ENCODE measurements around the gene APOLD1. TPM values are rescaled to one million over a fixed set of nuclear protein-coding genes. Genes with fewer than 3 reads are reported as not detected.

Gene APOLD1
- total and polyA plus RNA-seq, 2 donors, result 5.2 to 13.9 TPM

DNA sequence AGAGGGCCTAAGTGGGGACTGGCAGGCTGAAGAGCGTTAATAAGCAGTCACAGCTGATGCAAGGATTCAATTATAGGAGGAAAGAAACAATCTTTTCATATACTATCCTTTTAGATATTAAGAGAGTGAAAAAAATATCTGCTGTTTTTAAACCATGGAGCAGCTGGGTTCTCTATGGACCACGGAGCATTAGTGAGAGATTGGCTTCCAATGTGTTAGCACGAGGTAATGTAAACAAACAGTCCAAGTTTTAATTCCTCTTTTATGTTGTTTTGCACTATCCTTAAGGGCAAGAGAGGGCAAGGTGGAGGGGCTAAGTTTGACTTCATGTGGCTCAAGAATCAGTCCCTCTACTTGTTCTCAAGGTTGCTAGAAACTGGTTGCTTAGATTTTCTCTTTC, 37.4 kb upstream of the APOLD1 start:
- DNase-seq (ENCODE audit: low read depth in 6 of 9, low spot score in 9 of 9), result no peak
- no peak overlapping the region for H3K27ac ChIP-seq (ENCODE audit: low read depth in 1 of 2, low read length in 1 of 2)
- H3K4me3 ChIP-seq (ENCODE audit: low read length in 2 of 2), result no peak overlapping the region
- no peaks in the 10 kb centered on the region for H3K27me3 ChIP-seq (ENCODE audit: control insufficient read depth in 2 of 2, insufficient read depth in 1 of 2, low read length in 1 of 2)
- WGBS, result 96% methylated on average over 3 of the region's 3 CpGs
- no peaks in the 10 kb centered on the region for H3K9me3 ChIP-seq (ENCODE audit: control insufficient read depth in 2 of 2, insufficient read depth in 1 of 2, low read length in 1 of 2)
- H3K36me3 ChIP-seq (ENCODE audit: control insufficient read depth in 2 of 2, insufficient read depth in 2 of 2, low read length in 1 of 2), result peaks cover 38% of the 10 kb centered on the region in 2 donors
- no peaks in the 10 kb centered on the region for H3K4me1 ChIP-seq (ENCODE audit: control insufficient read depth in 2 of 2, insufficient read depth in 2 of 2, low read length in 2 of 2)

GRCh38 chr12:12749433-12749832, 36.0 kb upstream of the APOLD1 start:
- DNase-seq (ENCODE audit: low read depth in 6 of 9, low spot score in 9 of 9), result no peak
- H3K27ac ChIP-seq (ENCODE audit: low read depth in 1 of 2, low read length in 1 of 2), result no peak overlapping the region
- H3K27me3 ChIP-seq (ENCODE audit: control insufficient read depth in 2 of 2, insufficient read depth in 1 of 2, low read length in 1 of 2), result no peaks in the 10 kb centered on the region
- no peak overlapping the region for H3K4me3 ChIP-seq (ENCODE audit: low read length in 2 of 2)
- H3K36me3 ChIP-seq (ENCODE audit: control insufficient read depth in 2 of 2, insufficient read depth in 2 of 2, low read length in 1 of 2), result peaks cover 28 to 32% of the 10 kb centered on the region in 2 donors
- no peaks in the 10 kb centered on the region for H3K4me1 ChIP-seq (ENCODE audit: control insufficient read depth in 2 of 2, insufficient read depth in 2 of 2, low read length in 2 of 2)
- H3K9me3 ChIP-seq (ENCODE audit: control insufficient read depth in 2 of 2, insufficient read depth in 1 of 2, low read length in 1 of 2), result no peaks in the 10 kb centered on the region
- WGBS, result 97% methylated on average over 7 of the region's 7 CpGs

GRCh38 chr12:12755923-12756322, 29.5 kb upstream of the APOLD1 start:
- peaks cover 0 to 3% of the 10 kb centered on the region in 2 donors for H3K4me1 ChIP-seq (ENCODE audit: control insufficient read depth in 2 of 2, insufficient read depth in 2 of 2, low read length in 2 of 2)
- DNase-seq (ENCODE audit: low read depth in 6 of 9, low spot score in 9 of 9), result no peak
- no peak overlapping the region for H3K4me3 ChIP-seq (ENCODE audit: low read length in 2 of 2)
- no peak overlapping the region for H3K27ac ChIP-seq (ENCODE audit: low read depth in 1 of 2, low read length in 1 of 2)
- no peaks in the 10 kb centered on the region for H3K27me3 ChIP-seq (ENCODE audit: control insufficient read depth in 2 of 2, insufficient read depth in 1 of 2, low read length in 1 of 2)
- 94% methylated on average over 5 of the region's 5 CpGs for WGBS
- peaks cover 6 to 12% of the 10 kb centered on the region in 2 donors for H3K36me3 ChIP-seq (ENCODE audit: control insufficient read depth in 2 of 2, insufficient read depth in 2 of 2, low read length in 1 of 2)
- no peaks in the 10 kb centered on the region for H3K9me3 ChIP-seq (ENCODE audit: control insufficient read depth in 2 of 2, insufficient read depth in 1 of 2, low read length in 1 of 2)

GRCh38 chr12:12757121-12757520, 28.3 kb upstream of the APOLD1 start:
- Histone ChIP-seq H3K27ac (ENCODE audit: low read depth in 1 of 2, low read length in 1 of 2) (no peak overlapping the region), H3K36me3 (ENCODE audit: control insufficient read depth in 2 of 2, insufficient read depth in 2 of 2, low read length in 1 of 2) (peaks cover 4 to 7% of the 10 kb centered on the region in 2 donors), H3K9me3 (ENCODE audit: control insufficient read depth in 2 of 2, insufficient read depth in 1 of 2, low read length in 1 of 2) (no peaks in the 10 kb centered on the region), H3K4me3 (ENCODE audit: low read length in 2 of 2) (no peak overlapping the region), H3K4me1 (ENCODE audit: control insufficient read depth in 2 of 2, insufficient read depth in 2 of 2, low read length in 2 of 2) (peaks cover 0 to 3% of the 10 kb centered on the region in 2 donors), H3K27me3 (ENCODE audit: control insufficient read depth in 2 of 2, insufficient read depth in 1 of 2, low read length in 1 of 2) (no peaks in the 10 kb centered on the region)
- 35% methylated on average over 2 of the region's 2 CpGs for WGBS
- peak in 1 of 9 donors; percentile 7 for DNase-seq (ENCODE audit: low read depth in 6 of 9, low spot score in 9 of 9)

DNA sequence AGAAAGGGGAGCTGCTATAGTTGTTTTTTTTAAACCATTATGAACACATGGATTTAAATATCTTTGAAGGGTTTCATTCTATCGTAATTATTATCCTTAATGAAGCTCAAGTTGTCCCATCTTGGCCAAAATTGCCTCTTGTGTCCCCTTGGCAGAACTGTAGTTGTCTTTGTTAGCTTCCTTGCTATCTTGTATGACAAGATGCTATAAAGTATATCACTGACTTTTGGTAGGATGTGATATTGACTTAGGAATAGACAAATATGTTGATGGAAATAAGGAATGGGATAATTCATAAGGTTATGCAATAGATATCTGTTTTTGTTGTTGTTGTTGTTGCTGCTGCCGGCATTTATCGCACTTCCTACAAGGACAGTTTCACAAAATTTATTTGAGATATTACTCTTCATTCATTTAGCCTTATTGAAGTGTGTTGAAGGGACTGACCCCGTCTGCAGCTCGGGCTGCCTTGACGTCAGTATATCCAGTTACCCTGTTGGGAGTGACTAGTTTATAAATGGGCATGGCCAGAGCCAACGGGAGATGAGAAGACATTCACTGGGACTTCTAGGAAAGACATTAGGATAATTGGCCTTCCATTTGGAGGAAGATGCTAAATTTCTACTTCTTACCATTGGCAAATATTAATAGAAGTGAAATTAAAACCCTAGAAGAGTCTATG, 26.1 kb upstream of the APOLD1 start:
- WGBS, result 97% methylated on average over 7 of the region's 7 CpGs
- H3K4me1 ChIP-seq (ENCODE audit: control insufficient read depth in 2 of 2, insufficient read depth in 2 of 2, low read length in 2 of 2), result peaks cover 0 to 3% of the 10 kb centered on the region in 2 donors
- no peak overlapping the region for H3K27ac ChIP-seq (ENCODE audit: low read depth in 1 of 2, low read length in 1 of 2)
- DNase-seq (ENCODE audit: low read depth in 6 of 9, low spot score in 9 of 9), result no peak
- no peaks in the 10 kb centered on the region for H3K27me3 ChIP-seq (ENCODE audit: control insufficient read depth in 2 of 2, insufficient read depth in 1 of 2, low read length in 1 of 2)
- no peak overlapping the region for H3K4me3 ChIP-seq (ENCODE audit: low read length in 2 of 2)
- H3K36me3 ChIP-seq (ENCODE audit: control insufficient read depth in 2 of 2, insufficient read depth in 2 of 2, low read length in 1 of 2), result peaks cover 7% of the 10 kb centered on the region in 2 donors
- no peaks in the 10 kb centered on the region for H3K9me3 ChIP-seq (ENCODE audit: control insufficient read depth in 2 of 2, insufficient read depth in 1 of 2, low read length in 1 of 2)

DNA sequence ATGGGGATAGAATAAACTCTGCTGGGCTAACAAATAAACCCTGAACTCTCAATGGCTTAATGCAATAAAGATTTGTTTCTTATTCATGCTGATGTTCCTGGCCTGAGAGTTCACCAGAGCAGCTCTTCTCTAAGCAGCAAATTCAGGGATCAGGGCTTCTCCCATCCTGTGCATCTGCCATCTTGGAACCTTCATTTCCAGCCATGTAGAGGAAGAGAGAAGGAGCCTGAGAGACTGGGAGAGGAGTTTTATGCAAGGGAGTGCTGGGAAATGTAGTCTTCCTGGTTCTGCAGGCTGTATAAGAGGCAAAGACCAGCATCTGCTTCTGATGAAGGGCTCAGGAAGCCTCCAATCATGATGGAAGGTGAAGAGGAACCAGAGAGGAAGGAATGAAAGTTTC, 20.6 kb upstream of the APOLD1 start:
- peaks cover 2% of the 10 kb centered on the region in 2 donors for H3K9me3 ChIP-seq (ENCODE audit: control insufficient read depth in 2 of 2, insufficient read depth in 1 of 2, low read length in 1 of 2)
- no peaks in the 10 kb centered on the region for H3K27me3 ChIP-seq (ENCODE audit: control insufficient read depth in 2 of 2, insufficient read depth in 1 of 2, low read length in 1 of 2)
- H3K36me3 ChIP-seq (ENCODE audit: control insufficient read depth in 2 of 2, insufficient read depth in 2 of 2, low read length in 1 of 2), result peaks cover 0 to 7% of the 10 kb centered on the region in 2 donors
- no peak overlapping the region for H3K4me3 ChIP-seq (ENCODE audit: low read length in 2 of 2)
- no peak for DNase-seq (ENCODE audit: low read depth in 6 of 9, low spot score in 9 of 9)
- no peak overlapping the region for H3K27ac ChIP-seq (ENCODE audit: low read depth in 1 of 2, low read length in 1 of 2)
- H3K4me1 ChIP-seq (ENCODE audit: control insufficient read depth in 2 of 2, insufficient read depth in 2 of 2, low read length in 2 of 2), result no peaks in the 10 kb centered on the region

DNA sequence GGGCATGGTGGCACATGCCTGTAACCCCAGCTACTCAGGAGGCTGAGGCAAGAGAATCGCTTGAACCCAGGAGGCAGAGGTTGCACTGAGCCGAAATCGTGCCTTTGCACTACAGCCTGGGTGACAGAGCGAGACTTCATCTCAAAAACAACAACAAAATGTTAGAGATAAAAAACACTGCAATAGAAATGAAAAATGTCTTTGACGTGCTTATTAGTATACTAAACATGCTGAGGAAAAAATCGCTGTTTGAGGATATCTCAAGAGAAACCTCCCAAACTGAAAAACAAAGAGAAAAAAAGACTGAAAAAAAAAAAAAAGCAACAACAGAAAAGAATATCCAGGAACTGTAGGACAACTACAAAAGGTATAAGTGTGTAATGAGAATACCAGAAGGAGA, 15.2 kb upstream of the APOLD1 start:
- Histone ChIP-seq H3K4me3 (ENCODE audit: low read length in 2 of 2) (no peak overlapping the region), H3K9me3 (ENCODE audit: control insufficient read depth in 2 of 2, insufficient read depth in 1 of 2, low read length in 1 of 2) (peaks cover 3 to 7% of the 10 kb centered on the region in 2 donors), H3K27ac (ENCODE audit: low read depth in 1 of 2, low read length in 1 of 2) (no peak overlapping the region), H3K27me3 (ENCODE audit: control insufficient read depth in 2 of 2, insufficient read depth in 1 of 2, low read length in 1 of 2) (no peaks in the 10 kb centered on the region), H3K36me3 (ENCODE audit: control insufficient read depth in 2 of 2, insufficient read depth in 2 of 2, low read length in 1 of 2) (no peaks in the 10 kb centered on the region), H3K4me1 (ENCODE audit: control insufficient read depth in 2 of 2, insufficient read depth in 2 of 2, low read length in 2 of 2) (no peaks in the 10 kb centered on the region)
- WGBS, result 98% methylated on average over 6 of the region's 6 CpGs
- no peak for DNase-seq (ENCODE audit: low read depth in 6 of 9, low spot score in 9 of 9)

GRCh38 chr12:12774791-12775190, 10.7 kb upstream of the APOLD1 start:
- WGBS, result 96% methylated on average over 3 of the region's 3 CpGs
- Histone ChIP-seq H3K9me3 (ENCODE audit: control insufficient read depth in 2 of 2, insufficient read depth in 1 of 2, low read length in 1 of 2) (peaks cover 1 to 5% of the 10 kb centered on the region in 2 donors), H3K4me1 (ENCODE audit: control insufficient read depth in 2 of 2, insufficient read depth in 2 of 2, low read length in 2 of 2) (no peaks in the 10 kb centered on the region), H3K4me3 (ENCODE audit: low read length in 2 of 2) (no peak overlapping the region), H3K27ac (ENCODE audit: low read depth in 1 of 2, low read length in 1 of 2) (no peak overlapping the region), H3K27me3 (ENCODE audit: control insufficient read depth in 2 of 2, insufficient read depth in 1 of 2, low read length in 1 of 2) (no peaks in the 10 kb centered on the region), H3K36me3 (ENCODE audit: control insufficient read depth in 2 of 2, insufficient read depth in 2 of 2, low read length in 1 of 2) (no peaks in the 10 kb centered on the region)
- no peak for DNase-seq (ENCODE audit: low read depth in 6 of 9, low spot score in 9 of 9)

- Histone ChIP-seq H3K4me3 (ENCODE audit: low read length in 2 of 2) (no peak overlapping the region), H3K9me3 (ENCODE audit: control insufficient read depth in 2 of 2, insufficient read depth in 1 of 2, low read length in 1 of 2) (no peaks in the 10 kb centered on the region), H3K27me3 (ENCODE audit: control insufficient read depth in 2 of 2, insufficient read depth in 1 of 2, low read length in 1 of 2) (no peaks in the 10 kb centered on the region), H3K36me3 (ENCODE audit: control insufficient read depth in 2 of 2, insufficient read depth in 2 of 2, low read length in 1 of 2) (no peaks in the 10 kb centered on the region), H3K4me1 (ENCODE audit: control insufficient read depth in 2 of 2, insufficient read depth in 2 of 2, low read length in 2 of 2) (no peaks in the 10 kb centered on the region), H3K27ac (ENCODE audit: low read depth in 1 of 2, low read length in 1 of 2) (no peak overlapping the region)
- WGBS, result 79% methylated on average over 5 of the region's 5 CpGs
- no peak for DNase-seq (ENCODE audit: low read depth in 6 of 9, low spot score in 9 of 9)
Observed at GRCh38 chr12:12776261-12776660, 9.2 kb upstream of the APOLD1 start.

All from thymus (tissue), 11 donors.